GM18502 (cell line): ENCODE measurements around the gene CNTNAP2.

Experiments
- ATAC-seq: cut with Tn5 transposase; IDR thresholded peaks from one replicate; pipeline ENCODE4 v1.9.1; 2021; ENCODE audit warnings: mild to moderate bottlenecking; ENCODE audit not compliant: unreplicated experiment, poor library complexity

The CNTNAP2 gene

DNA sequence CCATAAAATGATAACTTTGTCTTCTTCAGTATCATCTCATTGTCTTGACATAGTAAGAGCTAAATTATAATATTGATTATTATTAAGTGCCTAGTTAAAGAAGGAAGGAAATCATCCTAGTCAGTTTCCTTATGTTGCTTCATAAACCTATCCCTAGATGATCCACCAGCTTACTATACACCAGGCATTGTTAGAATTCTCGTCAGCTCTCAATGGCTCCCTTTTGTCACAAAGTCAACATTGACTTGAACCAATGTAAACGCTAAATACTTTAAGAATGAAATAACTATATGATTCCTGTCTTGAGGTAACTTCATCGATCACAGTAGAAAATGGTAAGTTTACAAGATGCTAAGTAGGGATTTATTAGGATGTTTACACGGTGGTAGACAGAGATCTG, 1162.9 kb downstream of the CNTNAP2 start:
- ATAC-seq = no peak

DNA sequence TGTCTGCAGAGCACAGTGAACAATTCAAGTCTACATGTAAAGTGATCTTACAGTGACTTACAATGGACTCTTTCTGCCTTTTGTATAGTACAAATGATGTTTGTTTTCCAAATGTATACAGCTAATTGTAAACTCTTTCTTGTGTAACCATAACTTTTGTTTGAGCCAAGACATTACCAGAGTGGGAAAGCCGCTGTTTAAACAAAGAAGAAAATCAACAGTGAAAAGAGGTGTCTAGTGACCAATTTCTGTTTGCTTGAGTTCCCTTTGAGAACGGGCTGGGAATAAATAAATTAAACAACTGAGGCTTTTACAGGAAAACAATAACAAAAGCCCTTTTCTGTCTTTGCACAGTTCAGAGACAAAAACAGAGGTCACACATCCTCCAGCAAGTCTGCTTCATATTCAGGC, 1163.4 kb downstream of the CNTNAP2 start:
- ATAC-seq = no peak

DNA sequence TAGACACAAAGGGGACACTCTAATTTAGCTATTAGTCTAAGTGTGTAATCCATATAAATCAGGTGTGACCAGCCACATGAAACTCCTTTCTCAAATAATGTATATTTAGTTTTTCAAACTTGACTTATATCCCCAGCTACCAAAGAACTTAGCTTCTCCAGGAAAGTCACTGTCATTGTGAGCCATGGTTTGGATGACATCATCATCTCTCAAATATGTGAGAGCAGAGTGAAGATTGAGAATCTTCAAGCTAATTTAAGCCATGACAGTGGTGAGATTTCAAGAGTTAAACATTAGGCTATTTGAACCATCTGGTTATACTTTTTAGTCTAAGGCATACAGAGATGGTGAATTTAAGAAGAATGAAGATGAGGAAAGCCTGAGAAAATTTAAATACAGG, 1165.6 kb downstream of the CNTNAP2 start:
- ATAC-seq = no peak

DNA sequence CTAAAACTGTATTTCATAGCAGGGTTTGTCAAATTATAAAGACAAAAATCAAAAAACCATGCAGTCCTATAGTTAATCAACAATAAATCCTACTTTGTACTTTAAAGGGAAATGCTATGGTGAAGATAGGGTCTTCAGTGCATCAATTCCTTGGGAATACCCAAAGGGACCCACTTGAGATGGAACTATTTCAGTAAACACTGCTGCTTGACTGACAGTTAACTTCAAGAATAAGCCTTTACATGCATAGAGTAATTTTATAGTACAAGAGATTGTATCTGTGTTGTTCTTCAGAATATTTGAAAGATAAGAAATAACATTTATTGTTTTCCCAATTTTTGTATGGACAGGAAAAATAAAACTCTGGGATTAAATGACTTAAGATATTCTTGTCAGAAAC, 1179.6 kb downstream of the CNTNAP2 start:
- no peak for ATAC-seq

DNA sequence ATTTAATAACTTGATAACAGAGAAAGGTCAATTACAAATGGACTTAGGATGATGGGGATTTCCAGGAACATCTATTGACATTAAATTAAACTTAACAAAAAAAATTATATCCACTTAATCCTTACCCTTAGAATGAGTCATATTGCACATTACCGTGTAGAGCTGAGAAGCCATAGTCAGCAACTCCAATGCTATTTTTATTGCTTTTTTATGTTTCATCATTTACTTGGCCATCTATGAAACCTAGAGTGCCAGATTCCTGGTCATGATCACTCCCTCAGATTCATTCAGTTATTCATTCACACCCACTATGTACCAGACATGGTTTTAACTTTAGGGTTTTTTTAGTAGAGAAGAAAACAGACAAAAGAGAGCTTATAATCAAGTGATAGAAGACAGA, 1180.4 kb downstream of the CNTNAP2 start:
- no peak for ATAC-seq

DNA sequence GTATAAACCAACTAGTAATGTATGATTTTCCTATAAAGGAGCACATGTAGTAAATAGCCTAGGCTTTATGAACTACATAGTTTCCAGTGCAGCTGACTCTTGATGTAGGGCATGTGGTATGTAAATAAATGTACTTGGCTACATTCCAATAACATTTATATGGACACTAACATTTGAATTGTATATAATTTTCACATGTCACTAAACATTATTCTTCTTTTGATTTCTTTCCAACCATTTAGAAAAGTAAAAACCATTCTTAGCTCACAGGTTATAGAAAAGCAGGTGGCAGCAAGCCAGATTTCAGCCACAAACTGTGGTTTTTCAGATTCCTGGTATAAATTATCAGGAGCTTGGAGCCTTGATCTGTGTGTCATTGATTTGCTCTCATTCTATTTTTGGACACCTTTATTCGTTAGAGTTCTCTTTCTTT, 1182.0 kb downstream of the CNTNAP2 start:
- no peak for ATAC-seq

DNA sequence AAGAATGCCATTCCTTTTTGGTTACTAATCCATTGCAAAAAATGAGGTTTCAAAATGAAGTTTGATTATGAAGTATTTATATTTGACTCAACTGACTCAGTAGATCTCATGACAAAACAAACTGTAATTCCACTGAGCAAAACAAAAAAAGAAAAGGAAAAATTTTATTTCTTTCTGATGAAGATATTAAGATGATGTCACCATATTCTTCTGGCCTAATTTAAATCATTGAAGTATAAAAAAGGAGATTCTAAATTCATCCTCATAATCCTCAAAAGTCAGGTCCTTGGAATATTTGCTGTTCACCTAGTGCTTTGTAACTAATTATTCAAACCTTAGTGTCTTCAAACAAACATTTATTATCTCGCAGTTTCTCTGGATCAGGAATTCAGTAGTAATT, 1183.7 kb downstream of the CNTNAP2 start:
- no peak for ATAC-seq

DNA sequence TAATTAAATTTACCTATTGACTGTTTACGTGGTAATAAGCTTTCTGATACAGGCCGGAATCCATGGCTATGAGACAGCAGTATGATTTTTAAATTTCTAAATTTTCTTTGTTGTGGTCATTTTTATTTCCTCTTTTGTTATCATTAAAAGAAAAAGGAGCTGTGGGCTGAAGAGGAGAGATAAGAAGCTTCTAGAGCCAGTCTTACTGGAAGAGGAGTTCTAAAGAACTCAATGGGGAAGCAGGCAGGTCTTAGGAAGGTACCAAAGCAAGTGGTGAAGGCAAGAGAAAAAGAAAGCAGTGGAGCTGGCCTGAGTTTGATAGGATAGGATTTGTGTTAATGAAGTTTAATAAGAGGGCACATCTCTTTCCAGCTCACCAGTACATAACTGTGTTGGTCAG, 1187.8 kb downstream of the CNTNAP2 start:
- no peak for ATAC-seq

DNA sequence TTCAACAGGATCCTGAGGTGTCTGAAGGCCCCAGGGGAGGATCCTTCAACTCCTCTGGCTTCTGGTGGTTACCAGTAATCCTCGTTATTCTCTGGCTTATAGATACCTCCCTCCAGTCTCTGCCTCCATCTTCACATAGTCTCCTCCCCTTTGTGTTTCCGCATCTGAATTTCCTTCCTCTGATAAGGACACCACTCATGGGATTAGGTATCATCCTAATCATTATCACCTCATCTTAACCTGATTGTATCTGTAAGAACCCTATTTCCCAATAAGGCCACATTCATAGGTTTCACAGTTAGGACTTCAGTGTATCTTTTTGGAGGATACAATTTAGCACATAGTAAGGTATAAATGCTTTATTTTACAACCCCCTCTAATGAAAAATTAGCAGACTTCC, 1189.2 kb downstream of the CNTNAP2 start:
- no peak for ATAC-seq

DNA sequence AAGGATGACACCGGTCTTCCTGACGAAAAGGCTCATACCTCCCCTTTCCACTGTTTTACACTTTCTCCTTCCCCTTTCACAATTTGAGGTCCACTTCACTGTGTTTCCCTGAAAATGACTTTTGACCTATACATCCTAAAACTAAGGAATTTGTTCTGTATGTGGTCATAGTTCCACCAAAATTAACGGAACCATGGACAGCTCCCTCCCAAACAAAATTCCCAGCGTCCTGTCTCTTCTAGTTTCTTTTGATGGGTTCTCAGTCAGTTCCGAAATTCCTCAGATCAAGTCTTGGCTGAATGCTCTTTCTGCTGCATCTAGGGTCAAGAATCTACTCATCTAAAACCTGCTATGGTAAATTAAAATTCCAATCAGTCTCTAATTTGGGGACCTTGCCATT, 1191.9 kb downstream of the CNTNAP2 start:
- ATAC-seq = no peak

DNA sequence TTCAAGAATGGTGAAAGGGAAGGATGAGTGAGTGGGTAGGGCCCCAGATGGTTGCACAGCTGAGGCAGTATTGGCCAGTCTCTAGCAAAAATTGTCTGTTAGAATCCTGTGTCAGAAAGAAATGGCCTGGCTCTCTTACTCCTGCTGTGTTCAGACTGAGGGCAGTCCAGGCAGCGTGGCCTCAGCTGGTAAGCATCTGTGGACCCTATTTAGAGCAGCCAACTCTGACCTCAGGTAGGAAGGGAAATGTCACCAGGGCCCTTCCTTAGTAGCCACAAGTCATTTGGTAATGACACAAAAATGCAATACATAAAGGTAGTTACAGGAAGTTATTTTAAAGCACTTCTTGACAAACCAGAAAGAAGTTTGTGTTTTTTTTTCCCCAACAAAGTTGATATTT, 1194.7 kb downstream of the CNTNAP2 start:
- no peak for ATAC-seq

DNA sequence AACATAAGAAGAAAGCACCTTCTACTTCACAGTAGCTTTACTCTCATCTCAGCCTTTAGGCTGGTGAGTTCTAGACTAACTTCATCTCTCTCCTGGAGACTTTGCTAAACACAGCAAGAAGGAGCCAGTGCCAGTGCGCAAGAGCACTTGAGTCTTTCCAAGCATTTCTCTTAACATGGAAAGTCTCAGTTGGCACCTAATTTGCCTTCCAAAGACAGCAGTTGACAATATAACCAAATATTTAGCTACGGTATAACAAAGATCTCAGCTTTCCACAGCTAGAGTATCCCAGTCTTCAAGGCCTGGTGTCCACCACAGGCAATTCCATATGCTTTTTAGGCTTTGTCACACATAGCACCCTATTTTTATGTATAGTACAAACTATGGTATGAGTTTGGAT, 1204.9 kb downstream of the CNTNAP2 start:
- ATAC-seq = no peak

DNA sequence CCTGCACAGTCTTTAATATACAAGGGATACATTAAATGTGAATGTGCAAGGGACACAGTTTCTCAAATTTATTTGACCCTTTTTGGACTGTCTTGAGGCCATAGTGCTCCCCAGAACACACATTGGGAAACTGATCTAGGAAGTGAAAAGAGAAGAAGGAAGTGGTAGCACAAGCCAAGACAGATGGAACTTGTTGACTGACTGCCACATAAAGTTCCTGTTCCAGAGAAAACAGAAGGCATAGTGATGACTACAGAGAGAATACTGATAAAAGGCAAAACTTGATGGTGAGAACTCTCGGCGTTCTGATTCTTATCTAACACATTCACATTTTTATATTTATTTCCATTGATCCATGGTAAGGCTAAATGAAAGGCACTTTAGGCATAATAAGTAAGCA, 1216.4 kb downstream of the CNTNAP2 start:
- no peak for ATAC-seq

DNA sequence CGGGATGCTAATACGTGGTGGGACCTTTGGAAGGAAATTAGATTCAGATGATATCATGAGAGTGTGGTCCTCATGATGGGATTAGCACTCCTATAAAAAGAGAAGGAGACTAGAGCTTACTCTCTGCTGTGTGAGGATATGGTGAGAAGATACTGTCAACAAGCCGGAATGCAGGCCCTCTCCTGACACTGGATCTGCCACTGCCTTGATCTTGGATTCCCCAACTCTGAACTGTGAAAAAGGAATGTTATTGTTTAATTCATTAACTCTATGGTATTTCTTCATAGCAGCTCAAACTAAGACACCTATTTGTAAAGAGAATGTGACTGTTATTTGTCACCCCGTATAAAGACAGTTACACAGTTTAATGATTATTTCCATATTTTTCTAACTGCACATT, 1246.5 kb downstream of the CNTNAP2 start:
- ATAC-seq = no peak

DNA sequence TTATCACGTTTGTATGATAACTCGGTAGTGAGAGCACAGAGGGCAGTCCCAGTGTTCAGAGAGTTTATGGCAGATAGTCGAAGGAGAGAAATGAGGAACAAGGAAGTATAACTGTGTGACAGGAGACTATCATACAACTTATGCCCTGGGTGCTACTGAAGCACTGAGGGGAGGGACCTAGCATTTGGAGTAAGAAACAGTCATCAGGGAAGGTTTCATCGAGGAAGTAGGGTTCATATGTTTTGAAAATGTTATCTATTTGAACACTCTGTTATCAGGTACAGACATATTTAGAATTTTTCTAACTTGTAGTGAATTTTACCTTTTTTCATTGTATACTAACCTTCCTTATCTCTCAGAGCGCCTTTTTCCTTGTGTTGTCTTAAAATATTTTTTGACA, 1259.6 kb downstream of the CNTNAP2 start:
- ATAC-seq = no peak

DNA sequence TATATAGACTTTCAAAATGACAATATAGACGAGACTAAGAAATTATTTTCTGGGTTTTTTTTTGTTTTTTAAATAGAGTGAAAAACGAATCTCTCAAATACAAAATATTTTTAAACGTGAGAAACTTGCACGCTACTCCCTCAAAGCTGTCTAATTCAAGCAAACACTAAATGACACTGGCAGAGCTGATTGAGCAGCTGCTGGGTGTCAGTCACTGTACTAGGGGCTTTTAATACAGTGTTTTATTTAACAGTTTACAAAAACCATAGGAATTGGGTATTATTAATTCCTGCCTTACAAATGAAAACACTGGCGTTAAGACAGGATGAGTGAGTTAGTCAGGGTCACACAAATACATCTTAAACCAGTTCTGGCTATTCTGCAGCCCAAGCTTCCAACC, 1264.3 kb downstream of the CNTNAP2 start:
- ATAC-seq = no peak

DNA sequence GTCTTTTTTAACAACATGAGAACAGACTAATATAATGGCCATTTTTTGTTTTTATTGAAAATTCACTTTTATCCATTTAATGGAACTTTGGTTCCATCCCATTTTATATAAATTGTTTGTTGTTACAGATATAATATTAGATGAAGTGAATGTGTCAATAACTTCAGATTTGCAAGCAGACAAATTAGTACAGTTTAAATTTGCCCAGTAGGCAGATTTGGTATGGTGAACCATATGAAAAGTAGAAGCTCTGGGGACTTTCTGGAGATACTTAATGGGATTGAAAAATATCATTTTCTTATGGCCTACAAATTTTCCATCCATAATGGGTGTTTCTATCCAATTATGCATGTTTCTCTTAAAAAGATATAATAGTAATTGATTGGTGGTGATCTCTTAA, 1277.7 kb downstream of the CNTNAP2 start:
- ATAC-seq = no peak

DNA sequence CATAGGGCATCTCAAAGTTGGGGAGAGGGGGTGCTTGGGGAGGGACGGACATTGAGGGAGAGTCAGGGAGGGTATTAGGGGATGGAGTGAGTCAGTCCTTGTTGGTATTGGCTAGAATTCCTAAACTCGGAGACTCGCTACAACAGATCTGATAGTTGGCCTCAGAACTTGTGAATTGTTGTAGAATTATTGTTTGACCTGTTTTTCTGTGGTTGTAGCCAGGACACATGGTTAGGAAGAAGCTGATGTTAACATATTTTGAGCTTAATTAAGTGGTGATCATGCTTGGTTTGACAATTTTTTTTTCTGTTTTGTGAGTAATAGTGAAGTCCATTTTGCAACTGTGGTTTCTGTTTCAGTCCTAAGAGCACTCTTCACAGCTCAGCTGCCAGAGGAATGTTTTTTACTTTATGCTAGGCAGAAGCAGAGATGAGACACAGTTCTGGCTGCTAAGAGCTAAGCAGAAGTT, 1283.7 kb downstream of the CNTNAP2 start:
- ATAC-seq = no peak

DNA sequence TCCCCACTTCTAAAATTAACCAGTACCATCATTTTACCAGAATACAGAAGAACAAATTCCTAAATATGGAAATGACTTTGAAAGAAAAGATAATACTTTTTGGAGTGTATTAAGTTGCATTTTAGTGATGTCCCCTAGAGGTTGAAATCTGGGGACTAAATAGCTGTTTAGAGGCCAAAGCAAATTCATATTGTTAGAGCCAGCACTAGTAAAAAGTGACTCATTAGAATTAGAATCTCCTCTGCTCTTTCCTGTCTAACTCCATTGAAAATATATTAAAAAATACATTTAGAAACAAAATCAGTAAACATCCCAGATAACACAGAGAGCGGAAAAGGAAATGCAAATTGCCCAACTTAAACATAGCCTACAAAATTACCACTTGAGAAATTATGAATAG, 1284.3 kb downstream of the CNTNAP2 start:
- ATAC-seq = no peak

DNA sequence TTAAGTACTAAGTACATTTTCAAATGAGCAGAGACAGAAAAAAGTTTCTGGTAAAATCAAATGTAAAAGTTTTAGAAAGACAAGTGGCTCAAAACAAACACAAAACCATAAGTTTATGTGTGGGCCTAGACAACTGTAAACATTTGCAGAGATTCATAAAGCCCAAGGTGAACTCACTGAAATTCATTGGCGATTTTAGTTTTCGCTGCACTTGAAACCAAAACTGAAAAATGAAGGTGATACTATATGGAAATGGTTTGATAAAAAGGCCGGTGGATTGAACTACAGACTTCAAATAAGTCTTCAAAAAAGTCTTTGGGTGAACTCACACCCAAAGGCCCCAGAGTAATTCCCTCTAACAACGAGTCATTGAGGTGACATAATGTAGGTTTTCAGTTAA, 1289.0 kb downstream of the CNTNAP2 start:
- ATAC-seq = no peak

DNA sequence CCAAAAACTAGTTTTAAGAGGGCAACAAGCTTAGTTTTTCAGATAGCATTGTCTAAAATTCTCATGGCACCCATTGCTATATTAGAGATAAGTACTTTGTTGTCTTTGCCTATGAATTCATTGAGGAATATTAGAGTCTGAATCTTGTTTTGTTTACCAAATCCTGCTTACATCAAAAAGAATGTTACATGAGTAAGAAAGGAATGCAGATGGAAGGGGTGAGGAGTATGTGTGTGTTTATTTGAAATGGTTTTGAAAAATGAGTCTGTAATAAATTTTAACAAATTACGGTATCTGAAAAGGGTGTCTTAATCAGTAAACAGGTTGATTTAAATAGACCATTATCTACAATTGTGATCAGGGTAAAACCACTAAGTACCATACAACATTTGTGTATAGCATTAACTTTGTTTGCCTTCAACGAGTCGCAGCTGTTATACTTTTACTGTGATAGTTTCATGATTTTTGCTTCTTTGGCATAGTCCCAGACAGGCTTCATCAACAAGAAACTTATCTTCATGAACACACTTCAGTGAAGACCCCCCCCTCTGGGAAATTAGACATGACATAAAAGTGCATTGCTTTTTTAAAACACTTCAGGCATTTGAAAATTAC, 1290.0 kb downstream of the CNTNAP2 start:
- no peak for ATAC-seq

DNA sequence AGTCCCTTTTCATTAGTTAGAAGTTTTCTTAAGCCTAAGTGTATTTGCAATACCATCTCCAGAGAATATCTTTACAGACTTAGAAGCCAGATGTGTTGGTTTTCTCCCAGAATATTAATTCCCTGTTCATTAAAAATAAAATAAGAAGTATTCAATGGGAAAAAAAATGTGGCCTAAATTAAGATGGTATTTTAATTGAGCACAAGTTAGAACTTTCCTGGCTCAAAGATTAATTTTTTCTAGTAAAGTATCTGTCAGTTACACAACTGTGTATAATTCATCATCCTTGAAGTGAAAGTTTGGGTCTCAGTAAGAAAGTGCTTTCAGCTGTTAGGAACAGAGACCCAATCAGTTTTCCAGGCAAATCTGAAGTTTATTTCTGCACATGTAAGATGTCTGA, 1294.5 kb downstream of the CNTNAP2 start:
- ATAC-seq = no peak

DNA sequence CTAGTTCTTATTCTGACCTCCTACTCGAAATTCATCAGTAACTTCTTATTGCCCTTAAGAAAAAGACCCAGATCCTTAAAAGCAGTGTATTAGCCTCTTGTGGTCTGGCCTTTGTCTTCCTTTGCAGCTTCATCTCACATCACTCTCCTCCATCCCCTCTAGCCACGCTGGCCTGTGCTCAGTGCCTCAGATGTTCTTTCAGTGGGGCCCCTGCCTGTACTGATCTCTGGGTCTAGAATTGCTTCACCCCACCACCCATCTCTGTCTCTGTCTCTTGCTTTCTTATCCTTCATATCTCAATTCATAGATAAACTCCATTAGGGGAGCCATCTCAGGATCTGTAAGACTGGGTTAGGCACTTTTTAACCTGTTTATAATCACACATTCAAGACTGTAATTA, 1295.5 kb downstream of the CNTNAP2 start:
- ATAC-seq = no peak
